ENCODE results near the gene PRSS16. TPM values are rescaled to one million over a fixed set of nuclear protein-coding genes. Genes with fewer than 3 reads are reported as not detected.

PRSS16 gene
- total and polyA plus RNA-seq, 9 donors = 1.7 to 16.9 (median 3.2) TPM

GRCh38 chr6:27283279-27283678 is 35.8 kb downstream of the PRSS16 start:
- no peaks in the 10 kb centered on the region for H3K27me3 ChIP-seq
- intact Hi-C loops (cut with DNase I) = no loop called here

DNA sequence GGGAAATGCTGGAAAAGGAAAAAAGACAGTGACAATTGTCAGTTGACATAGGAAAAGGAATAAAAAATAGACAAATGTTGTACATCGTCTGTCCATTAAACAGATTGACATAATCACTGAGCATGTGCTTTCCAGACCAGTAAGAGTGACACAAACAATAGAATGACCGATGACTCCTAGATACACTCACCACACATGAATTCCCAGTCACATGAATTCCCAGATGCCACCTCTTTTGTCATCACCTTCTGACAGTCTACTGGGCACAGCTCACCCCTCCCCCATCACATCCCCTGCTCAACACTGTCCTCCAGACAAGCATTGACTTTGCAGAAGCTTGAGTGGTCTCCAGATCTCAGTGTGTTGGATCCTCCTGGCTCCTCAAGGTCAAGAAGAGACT is 38.6 kb downstream of the PRSS16 start:
- H3K4me1 ChIP-seq (ENCODE audit: insufficient read depth) = no peaks in the 10 kb centered on the region
- no peaks in the 10 kb centered on the region for H3K36me3 ChIP-seq
- H3K27ac ChIP-seq = no peak overlapping the region
- 82 to 94% (median 93%) methylated on average over 2 of the region's 2 CpGs for WGBS, 3 donors
- H3K9me3 ChIP-seq = peaks cover 0 to 5% of the 10 kb centered on the region in 2 donors
- TF ChIP-seq EP300 (IDR thresholded peaks at IDR 0.05) = no peak
- no peak for TF ChIP-seq POLR2A (IDR thresholded peaks at IDR 0.05)
- TF ChIP-seq, protein P1, sequence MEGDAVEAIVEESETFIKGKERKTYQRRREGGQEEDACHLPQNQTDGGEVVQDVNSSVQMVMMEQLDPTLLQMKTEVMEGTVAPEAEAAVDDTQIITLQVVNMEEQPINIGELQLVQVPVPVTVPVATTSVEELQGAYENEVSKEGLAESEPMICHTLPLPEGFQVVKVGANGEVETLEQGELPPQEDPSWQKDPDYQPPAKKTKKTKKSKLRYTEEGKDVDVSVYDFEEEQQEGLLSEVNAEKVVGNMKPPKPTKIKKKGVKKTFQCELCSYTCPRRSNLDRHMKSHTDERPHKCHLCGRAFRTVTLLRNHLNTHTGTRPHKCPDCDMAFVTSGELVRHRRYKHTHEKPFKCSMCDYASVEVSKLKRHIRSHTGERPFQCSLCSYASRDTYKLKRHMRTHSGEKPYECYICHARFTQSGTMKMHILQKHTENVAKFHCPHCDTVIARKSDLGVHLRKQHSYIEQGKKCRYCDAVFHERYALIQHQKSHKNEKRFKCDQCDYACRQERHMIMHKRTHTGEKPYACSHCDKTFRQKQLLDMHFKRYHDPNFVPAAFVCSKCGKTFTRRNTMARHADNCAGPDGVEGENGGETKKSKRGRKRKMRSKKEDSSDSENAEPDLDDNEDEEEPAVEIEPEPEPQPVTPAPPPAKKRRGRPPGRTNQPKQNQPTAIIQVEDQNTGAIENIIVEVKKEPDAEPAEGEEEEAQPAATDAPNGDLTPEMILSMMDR (IDR thresholded peaks at IDR 0.05) = no peak
- no peak for DNase-seq
- no peak overlapping the region for H3K4me3 ChIP-seq
- intact Hi-C loops (cut with DNase I) = no loop called here
- no peaks in the 10 kb centered on the region for H3K27me3 ChIP-seq

More at GRCh38 chr6:27283279-27283678, 35.8 kb downstream of the PRSS16 start:
- Histone ChIP-seq H3K36me3 (no peaks in the 10 kb centered on the region), H3K27ac (no peak overlapping the region), H3K9me3 (peaks cover 0 to 5% of the 10 kb centered on the region in 2 donors), H3K4me3 (no peak overlapping the region), H3K4me1 (ENCODE audit: insufficient read depth) (peaks cover 2% of the 10 kb centered on the region)
- no peak for DNase-seq
- TF ChIP-seq POLR2A (IDR thresholded peaks at IDR 0.05) (no peak), EP300 (IDR thresholded peaks at IDR 0.05) (no peak)
- TF ChIP-seq, protein P1 (IDR thresholded peaks at IDR 0.05) = no peak
- WGBS, 3 donors = 7 to 12% (median 9%) methylated on average over 16 of the region's 16 CpGs

GRCh38 chr6:27287751-27288135 is 40.2 kb downstream of the PRSS16 start:
- no peaks in the 10 kb centered on the region for H3K4me1 ChIP-seq (ENCODE audit: insufficient read depth)
- TF ChIP-seq POLR2A (IDR thresholded peaks at IDR 0.05) = no peak
- no peak for DNase-seq
- no peaks in the 10 kb centered on the region for H3K27me3 ChIP-seq
- H3K4me3 ChIP-seq = no peak overlapping the region
- no peaks in the 10 kb centered on the region for H3K36me3 ChIP-seq
- intact Hi-C loops (cut with DNase I) = no loop called here
- 5 to 8% (median 5%) methylated on average over 8 of the region's 8 CpGs for WGBS, 3 donors
- no peak overlapping the region for H3K27ac ChIP-seq
- H3K9me3 ChIP-seq = peaks cover 0 to 7% of the 10 kb centered on the region in 2 donors

DNA sequence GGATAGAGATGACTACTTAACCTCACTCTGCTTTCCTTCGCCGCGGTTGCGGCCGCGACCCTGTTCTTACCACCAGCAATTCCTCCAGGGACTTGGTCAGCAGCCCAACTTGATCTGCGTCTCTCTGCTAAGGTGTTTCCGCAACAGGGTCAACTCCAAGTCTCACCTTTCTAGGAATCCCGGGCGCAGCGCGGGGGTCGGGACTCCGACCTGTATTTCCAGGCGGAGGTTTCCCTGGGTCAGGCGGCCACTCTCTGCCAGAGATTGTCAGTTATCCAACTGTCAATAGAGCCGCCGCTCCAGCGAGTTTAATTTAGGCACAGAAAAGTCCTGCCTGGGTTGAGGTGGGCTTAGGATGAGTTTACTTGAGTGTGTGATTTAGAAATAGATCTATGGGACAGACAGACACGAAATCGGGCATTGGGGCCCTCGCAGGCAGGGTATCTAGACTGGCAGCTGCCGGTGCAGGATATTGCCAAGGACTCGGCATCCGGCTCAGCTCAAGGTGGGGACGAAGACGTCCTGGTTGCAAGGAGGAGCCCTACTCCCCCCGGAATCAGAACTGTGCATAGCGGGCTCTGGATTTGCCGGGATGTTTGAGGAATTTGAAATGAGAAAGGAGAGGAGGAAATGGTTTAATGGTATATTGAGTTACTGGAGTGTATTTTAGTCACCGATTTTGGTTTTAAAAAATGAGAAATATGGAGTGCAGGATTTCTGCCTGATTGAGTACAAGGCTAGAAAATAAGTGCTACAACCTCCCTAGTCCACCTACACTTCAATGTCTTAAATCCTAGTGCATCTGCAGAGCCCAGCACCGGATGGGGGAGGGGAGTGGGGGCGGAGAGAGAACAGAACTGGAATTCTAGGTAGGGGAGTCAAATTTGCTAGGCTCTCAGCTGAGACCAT is 40.9 kb downstream of the PRSS16 start:
- Histone ChIP-seq H3K9me3 (peaks cover 0 to 8% of the 10 kb centered on the region in 2 donors), H3K36me3 (no peaks in the 10 kb centered on the region), H3K4me3 (no peak overlapping the region), H3K27me3 (no peaks in the 10 kb centered on the region), H3K27ac (no peak overlapping the region), H3K4me1 (ENCODE audit: insufficient read depth) (no peaks in the 10 kb centered on the region)
- DNase-seq = no peak
- WGBS, 3 donors = 2% methylated on average over 33 of the region's 33 CpGs
- intact Hi-C loops (cut with DNase I) = no loop called here
- TF ChIP-seq, protein P1 (IDR thresholded peaks at IDR 0.05) = no peak
- TF ChIP-seq POLR2A (IDR thresholded peaks at IDR 0.05) = no peak
- TF ChIP-seq EP300 (IDR thresholded peaks at IDR 0.05) = no peak

Measured in ovary (tissue), 9 donors.